Hepatocyte (in vitro differentiated cells): ENCODE measurements around the gene CCNF. TPM values are rescaled to one million over a fixed set of nuclear protein-coding genes. Genes with fewer than 3 reads are reported as not detected.

Experiments
- DNase-seq: peaks from one replicate; pipeline ENCODE4 v3.0.0-alpha.2; 2016; ENCODE audit warnings: low spot score
- H2AFZ ChIP-seq: fragments of 200-600 bp; sonication (generic); 2 replicates; pipeline ENCODE4 v1.6.0; 2016; ENCODE audit warnings: antibody characterized with exemption, mild to moderate bottlenecking
- H3K27ac ChIP-seq: fragments of 200-600 bp; sonication (generic); 2 replicates; pipeline ENCODE4 v1.5.1; 2016; ENCODE audit warnings: mild to moderate bottlenecking
- H3K27me3 ChIP-seq: fragments of 200-600 bp; sonication (generic); 2 replicates; pipeline ENCODE4 v1.6.1; 2016
- H3K36me3 ChIP-seq: fragments of 200-600 bp; sonication (generic); replicated peaks from 2 replicates; pipeline ENCODE4 v1.5.1; 2016; ENCODE audit warnings: low read depth; ENCODE audit not compliant: insufficient read depth
- H3K4me1 ChIP-seq: fragments of 200-600 bp; sonication (generic); 2 replicates; pipeline ENCODE4 v1.5.1; 2016; ENCODE audit warnings: mild to moderate bottlenecking, moderate library complexity; ENCODE audit not compliant: insufficient read depth
- H3K4me2 ChIP-seq: fragments of 200-600 bp; sonication (generic); 2 replicates; pipeline ENCODE4 v1.6.0; 2016
- H3K4me3 ChIP-seq: fragments of 200-600 bp; sonication (generic); 2 replicates; pipeline ENCODE4 v1.5.1; 2016; ENCODE audit warnings: mild to moderate bottlenecking
- H3K79me2 ChIP-seq: fragments of 200-600 bp; sonication (generic); 2 replicates; pipeline ENCODE4 v1.6.0; 2017; ENCODE audit warnings: mild to moderate bottlenecking
- H3K9me2 ChIP-seq: fragments of 200-600 bp; sonication (generic); replicated peaks from 2 replicates; pipeline ENCODE4 v1.6.0; 2017; ENCODE audit warnings: mild to moderate bottlenecking; ENCODE audit not compliant: insufficient read depth
- H3K9me3 ChIP-seq: fragments of 200-600 bp; sonication (generic); 2 replicates; pipeline ENCODE4 v1.5.1; 2016; ENCODE audit warnings: low read depth, mild to moderate bottlenecking
- H4K20me1 ChIP-seq: fragments of 200-600 bp; sonication (generic); 2 replicates; pipeline ENCODE4 v1.6.0; 2016; ENCODE audit warnings: mild to moderate bottlenecking; ENCODE audit not compliant: insufficient read depth, poor library complexity, severe bottlenecking
- EZH2 ChIP-seq: fragments of 200-600 bp; sonication (generic); IDR thresholded peaks from 2 replicates; pipeline ENCODE4 v1.6.1; 2016; ENCODE audit warnings: antibody characterized with exemption, mild to moderate bottlenecking, borderline replicate concordance
- EZH2phosphoT487 ChIP-seq: fragments of 200-600 bp; sonication (generic); IDR thresholded peaks from one replicate; pipeline ENCODE4 v1.6.1; 2018; ENCODE audit warnings: antibody characterized with exemption, mild to moderate bottlenecking, low read depth, moderate library complexity; ENCODE audit not compliant: unreplicated experiment, severe bottlenecking
- WGBS: methylation state at CpG from one replicate; pipeline ENCODE4 v1.1.6; 2016; ENCODE audit warnings: low lambda C conversion rate; ENCODE audit errors: missing lambda C conversion rate; 5-methylcytosine and 5-hydroxymethylcytosine counted together
- microRNA-seq: library from miRNA; unstranded; fragments of <30 nt; microRNA quantifications from one replicate; pipeline ENCODE4, GENCODE V29; 2017
- polyA plus RNA-seq: library from polyadenylated mRNA; unstranded; fragments of >200 nt; fragmentation: Nextera tagmentation; extraction: Ambion mirVana; gene quantifications from 2 replicates; pipeline ENCODE4 v1.2.1, GENCODE V29; 2016
- small RNA-seq: library from RNA; depleted of rRNA; stranded (forward); fragments of <200 nt; gene quantifications from one replicate; pipeline ENCODE3, GENCODE V24; 2014
- total RNA-seq: library from RNA; depleted of rRNA; stranded (reverse); fragments of >200 nt; gene quantifications from 2 replicates; pipeline ENCODE4 v1.2.3, GENCODE V29; 2014
- TF ChIP-seq, protein P1 (sequence below): fragments of 200-600 bp; sonication (generic); IDR thresholded peaks from 2 replicates; pipeline ENCODE4 v1.5.1; 2016; ENCODE audit warnings: antibody characterized with exemption, mild to moderate bottlenecking; ENCODE audit not compliant: poor library complexity

CCNF gene
- total and polyA plus RNA-seq, 2 experiments from 2014 or later: 4.7 to 6.5 TPM

DNA sequence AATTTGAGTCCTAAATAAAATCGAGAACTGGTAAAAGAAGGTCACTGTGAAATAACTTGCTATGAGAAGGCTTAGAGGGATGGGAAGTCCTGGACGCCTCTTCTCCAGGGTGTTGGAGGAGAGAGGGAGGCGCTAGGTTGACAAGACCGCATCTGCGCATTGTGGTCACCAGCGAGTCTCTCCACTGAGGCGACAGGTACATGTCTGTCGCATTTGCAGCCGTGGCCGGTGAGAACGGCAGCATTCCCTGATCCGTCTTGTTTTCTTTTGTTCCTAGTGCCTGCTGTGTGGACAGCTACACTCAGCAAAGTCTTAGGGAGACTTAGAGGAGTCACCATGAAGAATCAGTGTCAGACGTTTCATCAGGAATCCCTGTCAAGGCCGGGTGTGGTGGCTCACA lies 76.4 kb downstream of the CCNF start:
- 93% methylated on average over 14 of the region's 14 CpGs for WGBS
- DNase-seq: no peak
- TF ChIP-seq, protein P1, sequence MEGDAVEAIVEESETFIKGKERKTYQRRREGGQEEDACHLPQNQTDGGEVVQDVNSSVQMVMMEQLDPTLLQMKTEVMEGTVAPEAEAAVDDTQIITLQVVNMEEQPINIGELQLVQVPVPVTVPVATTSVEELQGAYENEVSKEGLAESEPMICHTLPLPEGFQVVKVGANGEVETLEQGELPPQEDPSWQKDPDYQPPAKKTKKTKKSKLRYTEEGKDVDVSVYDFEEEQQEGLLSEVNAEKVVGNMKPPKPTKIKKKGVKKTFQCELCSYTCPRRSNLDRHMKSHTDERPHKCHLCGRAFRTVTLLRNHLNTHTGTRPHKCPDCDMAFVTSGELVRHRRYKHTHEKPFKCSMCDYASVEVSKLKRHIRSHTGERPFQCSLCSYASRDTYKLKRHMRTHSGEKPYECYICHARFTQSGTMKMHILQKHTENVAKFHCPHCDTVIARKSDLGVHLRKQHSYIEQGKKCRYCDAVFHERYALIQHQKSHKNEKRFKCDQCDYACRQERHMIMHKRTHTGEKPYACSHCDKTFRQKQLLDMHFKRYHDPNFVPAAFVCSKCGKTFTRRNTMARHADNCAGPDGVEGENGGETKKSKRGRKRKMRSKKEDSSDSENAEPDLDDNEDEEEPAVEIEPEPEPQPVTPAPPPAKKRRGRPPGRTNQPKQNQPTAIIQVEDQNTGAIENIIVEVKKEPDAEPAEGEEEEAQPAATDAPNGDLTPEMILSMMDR: no peak
- no peak overlapping the region for H2AFZ ChIP-seq
- H3K79me2 ChIP-seq: no peaks in the 10 kb centered on the region
- H3K4me1 ChIP-seq: peaks cover 13% of the 10 kb centered on the region
- no peaks in the 10 kb centered on the region for H3K9me3 ChIP-seq
- no peak overlapping the region for H3K27ac ChIP-seq
- no peaks in the 10 kb centered on the region for H3K27me3 ChIP-seq
- H3K36me3 ChIP-seq: no peaks in the 10 kb centered on the region
- H3K4me2 ChIP-seq: no peak overlapping the region
- no peaks in the 10 kb centered on the region for H4K20me1 ChIP-seq
- H3K9me2 ChIP-seq: no peaks in the 10 kb centered on the region
- H3K4me3 ChIP-seq: no peak overlapping the region

DNA sequence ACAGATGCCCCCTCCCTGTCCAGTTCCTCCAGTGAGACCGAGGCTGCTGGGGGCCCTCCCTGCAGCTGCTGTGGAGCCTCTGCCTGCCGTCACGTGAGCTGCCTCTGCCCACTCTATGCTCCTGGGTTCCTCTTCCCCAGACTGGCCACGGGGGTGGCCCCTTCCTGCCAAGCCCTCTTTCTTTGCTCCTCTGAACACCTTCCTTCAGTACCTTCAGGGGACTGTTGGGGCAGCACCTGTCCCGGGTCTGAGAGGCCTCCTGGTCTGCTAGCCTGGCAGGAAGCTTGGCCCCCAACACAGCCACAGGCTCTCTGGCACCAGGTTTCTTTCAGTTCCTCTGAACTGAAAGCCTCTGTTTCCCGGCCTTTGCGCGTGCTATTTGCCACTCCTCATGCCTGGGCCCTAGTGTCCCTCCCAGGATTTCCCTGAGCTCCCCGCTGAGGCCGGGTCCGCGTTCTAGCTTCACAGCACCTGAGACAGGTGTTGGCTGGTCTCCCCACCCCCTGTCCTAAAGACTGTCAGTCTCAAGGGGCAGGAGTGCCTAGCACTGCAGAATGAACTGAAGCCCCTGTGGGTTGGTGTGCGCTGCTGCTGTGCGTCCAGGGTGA lies 77.9 kb downstream of the CCNF start:
- Histone ChIP-seq H3K9me3 (no peaks in the 10 kb centered on the region), H3K4me2 (no peak overlapping the region), H3K4me1 (peaks cover 8% of the 10 kb centered on the region), H2AFZ (no peak overlapping the region), H3K9me2 (no peaks in the 10 kb centered on the region), H3K4me3 (no peak overlapping the region), H3K27me3 (no peaks in the 10 kb centered on the region), H4K20me1 (no peaks in the 10 kb centered on the region), H3K36me3 (no peaks in the 10 kb centered on the region), H3K79me2 (no peaks in the 10 kb centered on the region), H3K27ac (no peak overlapping the region)
- TF ChIP-seq EZH2phosphoT487 (no peak), EZH2 (no peak)
- TF ChIP-seq, protein P1: no peak
- WGBS: 88% methylated on average over 14 of the region's 14 CpGs
- DNase-seq: no peak

DNA sequence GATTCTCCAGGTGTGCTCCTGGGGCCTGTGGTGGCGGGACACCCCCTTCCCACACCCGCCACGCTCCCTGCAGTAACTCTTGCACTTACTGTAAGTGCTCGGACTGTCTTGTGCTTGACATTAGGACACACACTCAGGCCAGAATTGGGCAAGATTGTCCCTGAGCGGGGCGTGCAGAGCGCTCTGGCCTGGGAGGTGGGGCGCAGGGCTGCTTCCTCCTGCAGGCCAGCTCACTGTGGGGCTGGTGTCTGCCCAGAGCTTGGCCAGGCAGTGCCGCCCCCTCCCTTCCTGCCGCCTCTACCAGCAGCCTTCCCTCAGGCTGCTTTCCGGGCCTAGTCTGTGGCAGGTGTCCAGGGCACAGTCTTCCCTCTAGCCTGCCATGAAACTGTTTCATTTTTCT lies 78.4 kb downstream of the CCNF start:
- no peak overlapping the region for H3K4me2 ChIP-seq
- TF ChIP-seq, protein P1: no peak
- TF ChIP-seq EZH2phosphoT487 (no peak), EZH2 (no peak)
- no peak overlapping the region for H3K4me3 ChIP-seq
- 97% methylated on average over 11 of the region's 11 CpGs for WGBS
- no peak overlapping the region for H2AFZ ChIP-seq
- no peaks in the 10 kb centered on the region for H3K79me2 ChIP-seq
- no peaks in the 10 kb centered on the region for H4K20me1 ChIP-seq
- no peaks in the 10 kb centered on the region for H3K27me3 ChIP-seq
- H3K27ac ChIP-seq: no peak overlapping the region
- no peaks in the 10 kb centered on the region for H3K9me2 ChIP-seq
- no peaks in the 10 kb centered on the region for H3K9me3 ChIP-seq
- DNase-seq: no peak
- H3K4me1 ChIP-seq: peaks cover 5% of the 10 kb centered on the region
- no peaks in the 10 kb centered on the region for H3K36me3 ChIP-seq

Small RNA genes lying within 50 kb of the gene (microRNA-seq; reads per million reads assigned to microRNA genes)
- gene MIR6767: not detected
- 1.3 reads per million for gene MIR6768

Small RNA genes lying within 50 kb of the gene (small RNA-seq; reads per million reads assigned to genes)
- gene MIR6768: not detected

Other genes starting within 250 kb of the CCNF start
- 0.47 and 0.80 TPM in 2 replicates for gene CASKIN1, start 232.8 kb upstream of the CCNF start, total RNA-seq
- gene CASKIN1, start 232.8 kb upstream of the CCNF start, polyA plus RNA-seq: 1.7 TPM in 2 replicates
- gene MLST8, start 224.0 kb upstream of the CCNF start, total RNA-seq: 28.3 and 52.4 TPM in 2 replicates
- gene MLST8, start 224.0 kb upstream of the CCNF start, polyA plus RNA-seq: 87.3 and 88.3 TPM in 2 replicates
- 3.3 and 9.9 TPM in 2 replicates for gene BRICD5, start 218.6 kb upstream of the CCNF start, total RNA-seq
- 6.2 and 14.8 TPM in 2 replicates for gene BRICD5, start 218.6 kb upstream of the CCNF start, polyA plus RNA-seq
- 20.6 and 24.8 TPM in 2 replicates for gene PGP, start 214.6 kb upstream of the CCNF start, total RNA-seq
- 34.2 and 38.0 TPM in 2 replicates for gene PGP, start 214.6 kb upstream of the CCNF start, polyA plus RNA-seq
- gene E4F1, start 205.9 kb upstream of the CCNF start, total RNA-seq: 18.1 and 19.7 TPM in 2 replicates
- 15.5 and 28.4 TPM in 2 replicates for gene E4F1, start 205.9 kb upstream of the CCNF start, polyA plus RNA-seq
- 0.23 and 0.64 TPM in 2 replicates for gene DNASE1L2, start 193.0 kb upstream of the CCNF start, total RNA-seq
- gene DNASE1L2, start 193.0 kb upstream of the CCNF start, polyA plus RNA-seq: 0.27 and 0.80 TPM in 2 replicates
- 59.9 and 71.4 TPM in 2 replicates for gene ECI1, start 177.9 kb upstream of the CCNF start, total RNA-seq
- 133 and 156 TPM in 2 replicates for gene ECI1, start 177.9 kb upstream of the CCNF start, polyA plus RNA-seq
- gene RNPS1, start 161.3 kb upstream of the CCNF start, total RNA-seq: 107 and 128 TPM in 2 replicates
- gene RNPS1, start 161.3 kb upstream of the CCNF start, polyA plus RNA-seq: 198 and 211 TPM in 2 replicates
- 1.5 and 1.8 TPM in 2 replicates for gene ABCA3, start 88.7 kb upstream of the CCNF start, total RNA-seq
- gene ABCA3, start 88.7 kb upstream of the CCNF start, polyA plus RNA-seq: 0.94 and 4.9 TPM in 2 replicates
- gene TEDC2, start 30.7 kb downstream of the CCNF start, total RNA-seq: 6.2 and 7.6 TPM in 2 replicates
- gene TEDC2, start 30.7 kb downstream of the CCNF start, polyA plus RNA-seq: 7.1 and 8.1 TPM in 2 replicates
- gene NTN3, start 41.9 kb downstream of the CCNF start, total RNA-seq: 4.5 and 4.8 TPM in 2 replicates
- 1.1 and 2.4 TPM in 2 replicates for gene NTN3, start 41.9 kb downstream of the CCNF start, polyA plus RNA-seq
- gene TBC1D24, start 45.7 kb downstream of the CCNF start, total RNA-seq: 10.4 and 13.6 TPM in 2 replicates
- gene TBC1D24, start 45.7 kb downstream of the CCNF start, polyA plus RNA-seq: 8.3 and 10.9 TPM in 2 replicates
- 81.4 and 89.8 TPM in 2 replicates for gene ATP6V0C, start 84.5 kb downstream of the CCNF start, total RNA-seq
- gene ATP6V0C, start 84.5 kb downstream of the CCNF start, polyA plus RNA-seq: 375 and 385 TPM in 2 replicates
- 43.6 and 50.3 TPM in 2 replicates for gene AMDHD2, start 90.9 kb downstream of the CCNF start, total RNA-seq
- gene AMDHD2, start 90.9 kb downstream of the CCNF start, polyA plus RNA-seq: 70.8 and 77.0 TPM in 2 replicates
- gene CEMP1, start 102.0 kb downstream of the CCNF start, total RNA-seq: not detected in 2 replicates
- gene CEMP1, start 102.0 kb downstream of the CCNF start, polyA plus RNA-seq: 11.1 and 21.6 TPM in 2 replicates
- 29.8 and 34.5 TPM in 2 replicates for gene PDPK1, start 108.6 kb downstream of the CCNF start, total RNA-seq
- 23.6 and 27.1 TPM in 2 replicates for gene PDPK1, start 108.6 kb downstream of the CCNF start, polyA plus RNA-seq